PC-9 (cell line): ENCODE measurements around the gene BUD31. TPM values are rescaled to one million over a fixed set of nuclear protein-coding genes. Genes with fewer than 3 reads are reported as not detected.

Experiments used
- BruUV-seq: library from RNA; stranded (reverse); fragments of 400-500 nt; replicated peaks from 2 replicates; lab custom pipeline; 2021; lab: Mats Ljungman, UMichigan
- CTCF ChIA-PET: fragments of 300-600 bp; sonication (Branson Sonifier 250); formaldehyde crosslinking; loops from one replicate; lab custom pipeline; 2022; ENCODE audit warnings: antibody characterized with exemption; lab: Charles Lee
- POLR2A ChIA-PET: fragments of 300-600 bp; sonication (Branson Sonifier 250); formaldehyde crosslinking; loops from one replicate; lab custom pipeline; 2022; ENCODE audit warnings: antibody characterized with exemption; ENCODE audit not compliant: unreplicated experiment; lab: Charles Lee
- DNase-seq, 2 experiments: peaks; one replicate each; pipeline versions ENCODE4 v3.0.0 to v3.0.0-alpha.2; 2015 to 2022; ENCODE audit warnings: mixed read lengths in 1 of 2
- H2AFZ ChIP-seq: fragments of 200-600 bp; sonication (generic); 2 replicates; pipeline ENCODE4 v1.8.1; 2017; ENCODE audit warnings: antibody characterized with exemption
- H3F3A ChIP-seq: fragments of 200-600 bp; sonication (generic); 2 replicates; pipeline ENCODE4 v1.8.1; 2017; ENCODE audit warnings: antibody characterized with exemption, mild to moderate bottlenecking, low read depth; ENCODE audit not compliant: insufficient read depth
- H3K27ac ChIP-seq: fragments of 200-600 bp; sonication (generic); 2 replicates; pipeline ENCODE4 v1.6.1; 2016; ENCODE audit warnings: mixed run types
- H3K27me3 ChIP-seq: fragments of 200-600 bp; sonication (generic); 2 replicates; pipeline ENCODE4 v1.6.1; 2016; ENCODE audit warnings: low read depth, mixed run types; ENCODE audit not compliant: insufficient read depth
- H3K36me3 ChIP-seq: fragments of 200-600 bp; sonication (generic); 2 replicates; pipeline ENCODE4 v1.6.1; 2016; ENCODE audit warnings: low read depth, mixed run types
- H3K4me1 ChIP-seq: fragments of 200-600 bp; sonication (generic); replicated peaks from 2 replicates; pipeline ENCODE4 v1.6.1; 2016; ENCODE audit warnings: mixed run types; ENCODE audit not compliant: insufficient read depth
- H3K4me2 ChIP-seq: fragments of 200-600 bp; sonication (generic); 2 replicates; pipeline ENCODE4 v1.6.1; 2017; ENCODE audit warnings: mixed run types
- H3K4me3 ChIP-seq: fragments of 200-600 bp; sonication (generic); 2 replicates; pipeline ENCODE4 v1.6.1; 2016; ENCODE audit warnings: mixed run types
- H3K79me2 ChIP-seq: fragments of 200-600 bp; sonication (generic); 2 replicates; pipeline ENCODE4 v1.6.1; 2017; ENCODE audit warnings: low read depth, mixed run types
- H3K9me2 ChIP-seq: fragments of 200-600 bp; sonication (generic); 2 replicates; pipeline ENCODE4 v1.8.1; 2017; ENCODE audit warnings: mild to moderate bottlenecking; ENCODE audit not compliant: insufficient read depth
- H3K9me3 ChIP-seq: fragments of 200-600 bp; sonication (generic); 2 replicates; pipeline ENCODE4 v1.8.1; 2016; ENCODE audit warnings: low read depth; ENCODE audit not compliant: insufficient read depth
- H4K20me1 ChIP-seq: fragments of 200-600 bp; sonication (generic); 2 replicates; pipeline ENCODE4 v1.8.1; 2017; ENCODE audit not compliant: insufficient read depth
- EZH2 ChIP-seq: fragments of 200-600 bp; sonication (generic); IDR thresholded peaks from 2 replicates; pipeline ENCODE4 v1.8.0; 2017; ENCODE audit warnings: antibody characterized with exemption, low read depth
- intact Hi-C: fragments of 100-400 bp; cut with micrococcal nuclease; formaldehyde crosslinking; loops from one replicate; pipeline ENCODE4 v1.10.0; 2022; ENCODE audit not compliant: unreplicated experiment
- total RNA-seq: library from RNA; stranded (reverse); gene quantifications from 2 replicates; pipeline ENCODE4 v1.2.3, GENCODE V29; 2021
- TF ChIP-seq, protein P1 (sequence below): fragments of 200-600 bp; sonication (generic); conservative IDR thresholded peaks from 2 replicates; pipeline ENCODE4 v1.6.1; 2017; ENCODE audit warnings: mixed run types, antibody characterized with exemption, mild to moderate bottlenecking, moderate library complexity

Gene BUD31
- total RNA-seq, 1 experiment from 2014 or later = 167 TPM

DNA sequence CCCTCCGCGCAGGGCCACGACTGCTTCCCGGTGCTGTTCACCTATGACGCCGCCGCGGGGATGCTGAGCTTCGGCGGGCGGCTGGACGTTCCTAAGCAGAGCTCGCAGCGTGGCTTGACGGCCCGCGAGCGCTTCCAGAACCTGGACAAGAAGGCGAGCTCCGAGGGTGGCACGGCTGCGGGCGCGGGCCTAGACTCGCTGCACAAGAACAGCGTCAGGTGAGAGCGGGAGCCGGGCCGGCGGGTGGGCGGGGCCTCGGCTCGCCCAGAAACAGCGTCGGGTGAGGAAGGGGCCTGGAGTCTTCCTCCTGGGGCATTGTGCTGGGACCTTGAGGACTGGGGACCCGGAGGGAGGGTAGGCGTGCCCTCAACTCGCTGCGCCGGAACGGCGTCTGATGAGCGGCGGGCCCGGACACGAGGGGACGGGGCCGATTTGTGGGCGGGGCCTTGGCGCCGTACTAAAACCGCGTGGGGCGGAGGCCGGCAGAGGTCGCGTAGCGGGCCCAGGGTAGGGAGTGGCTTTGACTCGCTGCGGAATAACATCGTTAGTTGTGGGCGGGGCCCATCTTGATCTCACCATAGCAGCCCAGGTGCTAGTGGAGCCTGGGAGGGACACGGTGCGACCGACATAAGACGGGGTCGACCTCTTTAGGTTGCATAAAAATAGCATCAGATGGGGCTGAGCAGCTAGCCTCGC lies 16.0 kb upstream of the BUD31 start:
- peaks cover 15% of the 10 kb centered on the region; the same call in 1 of the 2 replicates for H3K36me3 ChIP-seq
- BruUV-seq = no TSS peak
- H3K4me2 ChIP-seq = no peak overlapping the region
- TF ChIP-seq, protein P1, sequence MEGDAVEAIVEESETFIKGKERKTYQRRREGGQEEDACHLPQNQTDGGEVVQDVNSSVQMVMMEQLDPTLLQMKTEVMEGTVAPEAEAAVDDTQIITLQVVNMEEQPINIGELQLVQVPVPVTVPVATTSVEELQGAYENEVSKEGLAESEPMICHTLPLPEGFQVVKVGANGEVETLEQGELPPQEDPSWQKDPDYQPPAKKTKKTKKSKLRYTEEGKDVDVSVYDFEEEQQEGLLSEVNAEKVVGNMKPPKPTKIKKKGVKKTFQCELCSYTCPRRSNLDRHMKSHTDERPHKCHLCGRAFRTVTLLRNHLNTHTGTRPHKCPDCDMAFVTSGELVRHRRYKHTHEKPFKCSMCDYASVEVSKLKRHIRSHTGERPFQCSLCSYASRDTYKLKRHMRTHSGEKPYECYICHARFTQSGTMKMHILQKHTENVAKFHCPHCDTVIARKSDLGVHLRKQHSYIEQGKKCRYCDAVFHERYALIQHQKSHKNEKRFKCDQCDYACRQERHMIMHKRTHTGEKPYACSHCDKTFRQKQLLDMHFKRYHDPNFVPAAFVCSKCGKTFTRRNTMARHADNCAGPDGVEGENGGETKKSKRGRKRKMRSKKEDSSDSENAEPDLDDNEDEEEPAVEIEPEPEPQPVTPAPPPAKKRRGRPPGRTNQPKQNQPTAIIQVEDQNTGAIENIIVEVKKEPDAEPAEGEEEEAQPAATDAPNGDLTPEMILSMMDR = no peak
- TF ChIP-seq EZH2 = no peak
- H4K20me1 ChIP-seq = peaks cover 15% of the 10 kb centered on the region
- no peaks in the 10 kb centered on the region for H3K27me3 ChIP-seq
- no peak for DNase-seq
- H3F3A ChIP-seq = peaks cover 33% of the 10 kb centered on the region
- H3K4me1 ChIP-seq = no peaks in the 10 kb centered on the region
- ChIA-PET CTCF (no interaction called here), POLR2A (no interaction called here)
- no peaks in the 10 kb centered on the region for H3K79me2 ChIP-seq
- no peak overlapping the region for H2AFZ ChIP-seq
- intact Hi-C loops = no loop called here
- no peaks in the 10 kb centered on the region for H3K9me3 ChIP-seq
- no peak overlapping the region for H3K27ac ChIP-seq
- H3K9me2 ChIP-seq = no peaks in the 10 kb centered on the region
- H3K4me3 ChIP-seq = no peak overlapping the region

DNA sequence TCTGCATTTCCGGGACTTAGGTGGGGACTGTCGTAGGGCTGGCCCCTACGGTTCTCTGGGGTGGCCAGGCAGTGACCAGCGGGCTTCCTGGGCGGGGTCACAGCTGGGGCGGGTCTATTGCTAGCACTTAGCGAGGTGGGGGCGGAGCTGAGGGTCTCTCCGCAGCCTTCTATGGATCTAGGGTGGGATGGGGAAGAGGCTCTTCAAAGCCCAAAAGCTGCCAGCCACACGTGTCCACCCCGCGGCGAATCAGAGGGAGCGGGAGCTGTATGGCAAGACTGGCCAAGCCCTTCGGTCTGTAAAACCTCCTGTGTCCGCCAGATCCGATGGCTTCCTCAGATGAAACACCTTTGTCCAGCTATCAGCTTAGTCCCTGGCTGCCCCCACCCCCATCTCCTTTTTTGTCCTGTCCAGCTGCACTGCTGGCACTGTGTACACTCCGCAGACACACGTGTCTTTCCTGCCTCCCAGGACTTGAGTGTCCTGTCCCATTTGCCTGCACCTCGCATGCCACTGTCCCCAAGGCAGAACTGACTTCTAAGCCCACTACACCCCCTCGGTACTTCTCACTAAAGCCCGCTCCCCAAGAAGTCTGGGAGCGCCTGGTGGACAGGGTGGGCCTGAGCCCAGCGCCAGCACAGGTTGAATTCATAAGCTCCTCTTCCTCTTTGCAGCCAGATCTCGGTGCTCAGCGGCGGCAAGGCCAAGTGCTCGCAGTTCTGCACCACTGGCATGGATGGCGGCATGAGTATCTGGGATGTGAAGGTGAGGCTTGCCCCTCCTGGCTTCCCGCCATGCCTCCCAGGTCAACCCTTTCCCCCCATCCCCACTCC lies 15.2 kb upstream of the BUD31 start:
- Histone ChIP-seq H3F3A (peaks cover 34% of the 10 kb centered on the region), H3K9me2 (no peaks in the 10 kb centered on the region), H4K20me1 (peaks cover 23% of the 10 kb centered on the region), H2AFZ (no peak overlapping the region), H3K79me2 (no peaks in the 10 kb centered on the region), H3K27me3 (no peaks in the 10 kb centered on the region), H3K9me3 (no peaks in the 10 kb centered on the region), H3K4me3 (no peak overlapping the region), H3K4me1 (no peaks in the 10 kb centered on the region), H3K4me2 (no peak overlapping the region), H3K36me3 (peaks cover 15% of the 10 kb centered on the region; the same call in 1 of the 2 replicates), H3K27ac (no peak overlapping the region)
- BruUV-seq = no TSS peak
- TF ChIP-seq, protein P1 = no peak
- TF ChIP-seq EZH2 = no peak
- intact Hi-C loops = no loop called here
- ChIA-PET POLR2A (no interaction called here), CTCF (interaction anchor here (0.5 to 0.6 kb wide), 2 partner anchors 18 to 23 kb away, joined by 3 to 13 read pairs; no protein-coding TSS in a partner anchor)
- DNase-seq = no peak

DNA sequence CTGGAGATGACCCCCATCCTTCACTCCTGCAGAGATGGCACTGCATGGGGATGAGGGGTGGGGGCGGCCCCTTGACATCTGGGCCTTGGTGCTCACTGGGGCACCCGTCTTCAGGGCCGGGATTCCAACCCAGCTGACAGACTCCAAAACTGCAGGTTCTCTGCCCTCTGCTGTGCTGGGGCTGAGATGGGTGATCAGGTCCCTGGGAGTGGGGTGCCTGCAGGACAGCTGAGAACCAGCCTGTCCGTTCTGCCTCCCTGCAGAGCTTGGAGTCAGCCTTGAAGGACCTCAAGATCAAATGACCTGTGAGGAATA lies 14.6 kb upstream of the BUD31 start:
- TF ChIP-seq, protein P1 = no peak
- no peak for TF ChIP-seq EZH2
- DNase-seq = no peak
- no peak overlapping the region for H3K4me3 ChIP-seq
- H4K20me1 ChIP-seq = peaks cover 28% of the 10 kb centered on the region
- H3K4me2 ChIP-seq = no peak overlapping the region
- peaks cover 34% of the 10 kb centered on the region for H3F3A ChIP-seq
- no peak overlapping the region for H2AFZ ChIP-seq
- no peaks in the 10 kb centered on the region for H3K9me2 ChIP-seq
- H3K36me3 ChIP-seq = peaks cover 20% of the 10 kb centered on the region; the same call in 1 of the 2 replicates
- H3K27ac ChIP-seq = no peak overlapping the region
- no peaks in the 10 kb centered on the region for H3K4me1 ChIP-seq
- H3K27me3 ChIP-seq = no peaks in the 10 kb centered on the region
- intact Hi-C loops = no loop called here
- POLR2A ChIA-PET = no interaction called here
- CTCF ChIA-PET = interaction anchor here (0.6 kb wide), 1 partner anchor 24 kb away, joined by 13 read pairs; no protein-coding TSS in a partner anchor
- H3K79me2 ChIP-seq = no peaks in the 10 kb centered on the region
- no TSS peak for BruUV-seq
- no peaks in the 10 kb centered on the region for H3K9me3 ChIP-seq
